Small intestine (tissue), 7 donors: Measurements from ENCODE around the gene VSIG10. TPM values are rescaled to one million over a fixed set of nuclear protein-coding genes. Genes with fewer than 3 reads are reported as not detected.
"Not testable (repeated sequence)": the region's sequence is repeated elsewhere in the genome, so short reads cannot be mapped to it uniquely, and the experiment has no call there.

Source experiments
- DNase-seq, 2 donors: peaks; one replicate each; pipeline versions ENCODE4 v3.0.0 to v3.0.0-alpha.2; 2013
- FAIRE-seq: peaks from 2 replicates; lab custom pipeline; 2012; peaks lifted over from hg19 to GRCh38; lab: Jason Lieb, UNC
- H3K27ac ChIP-seq, 3 donors: one replicate each; pipeline ENCODE4 v1.5.1; 2013; ENCODE audit warnings: low read length in 2 of 3, mild to moderate bottlenecking in 2 of 3, control low read depth in 1 of 3, inconsistent platforms in 1 of 3, low read depth in 1 of 3, moderate library complexity in 1 of 3
- H3K27me3 ChIP-seq, 3 donors: one replicate each; pipeline ENCODE4 v1.6.1; 2013; ENCODE audit warnings: low read length in 3 of 3, inconsistent platforms in 1 of 3; ENCODE audit not compliant: control insufficient read depth in 3 of 3, insufficient read depth in 3 of 3
- H3K36me3 ChIP-seq, 3 donors: one replicate each; pipeline ENCODE4 v1.6.1; 2013; ENCODE audit warnings: low read length in 3 of 3, inconsistent platforms in 1 of 3, low read depth in 1 of 3, mild to moderate bottlenecking in 1 of 3, moderate library complexity in 1 of 3; ENCODE audit not compliant: control insufficient read depth in 3 of 3, insufficient read depth in 2 of 3
- H3K4me1 ChIP-seq, 3 donors: one replicate each; pipeline ENCODE4 v1.6.1; 2013; ENCODE audit warnings: low read length in 2 of 3, inconsistent platforms in 1 of 3, low read depth in 1 of 3, mild to moderate bottlenecking in 1 of 3, moderate library complexity in 1 of 3; ENCODE audit not compliant: control insufficient read depth in 3 of 3, insufficient read depth in 2 of 3
- H3K4me3 ChIP-seq, 3 donors: one replicate each; pipeline ENCODE4 v1.5.1; 2013; ENCODE audit warnings: low read length in 3 of 3, control low read depth in 1 of 3, inconsistent platforms in 1 of 3, low read depth in 1 of 3, mild to moderate bottlenecking in 1 of 3, moderate library complexity in 1 of 3
- H3K9me3 ChIP-seq, 2 donors: one replicate each; pipeline ENCODE4 v1.6.1; 2013; ENCODE audit warnings: low read depth in 1 of 2, low read length in 1 of 2; ENCODE audit not compliant: control insufficient read depth in 2 of 2, insufficient read depth in 1 of 2
- WGBS, 3 donors: extraction: QIAGEN DNeasy Blood & Tissue Kit; methylation state at CpG; one replicate each; pipeline ENCODE4 v1.1.7; 2013; 5-methylcytosine and 5-hydroxymethylcytosine counted together
- polyA plus RNA-seq, 4 donors: library from polyadenylated mRNA; stranded (reverse) in 3 of 4; unstranded in 1 of 4; fragments of 200-250 nt in 3 of 4; fragments of 120-200 nt in 1 of 4; gene quantifications; one replicate each; pipeline versions ENCODE4 v1.2.1 to v1.2.3, GENCODE V29; 2013
- donor health status: healthy with polysubstance abuse.
- donor health status: control.
- donor health status: control.
- donor health status: Bipolar disorder and iron deficiency.
- donor health status: healthy.

VSIG10 gene
- polyA plus RNA-seq, 4 donors = 30.6 to 89.7 (median 39.2) TPM

- DNase-seq (no peak), FAIRE-seq (no peak)
- Histone ChIP-seq H3K4me3 (no peak overlapping the region), H3K9me3 (no peaks in the 10 kb centered on the region), H3K4me1 (no peaks in the 10 kb centered on the region), H3K27ac (no peak overlapping the region), H3K36me3 (peaks cover 4 to 42% (median 16%) of the 10 kb centered on the region in 3 donors), H3K27me3 (no peaks in the 10 kb centered on the region)
- WGBS, 3 donors = 82 to 86% (median 83%) methylated on average over 4 of the region's 4 CpGs
Observed at GRCh38 chr12:118025168-118025567, 78.6 kb downstream of the VSIG10 start.

DNA sequence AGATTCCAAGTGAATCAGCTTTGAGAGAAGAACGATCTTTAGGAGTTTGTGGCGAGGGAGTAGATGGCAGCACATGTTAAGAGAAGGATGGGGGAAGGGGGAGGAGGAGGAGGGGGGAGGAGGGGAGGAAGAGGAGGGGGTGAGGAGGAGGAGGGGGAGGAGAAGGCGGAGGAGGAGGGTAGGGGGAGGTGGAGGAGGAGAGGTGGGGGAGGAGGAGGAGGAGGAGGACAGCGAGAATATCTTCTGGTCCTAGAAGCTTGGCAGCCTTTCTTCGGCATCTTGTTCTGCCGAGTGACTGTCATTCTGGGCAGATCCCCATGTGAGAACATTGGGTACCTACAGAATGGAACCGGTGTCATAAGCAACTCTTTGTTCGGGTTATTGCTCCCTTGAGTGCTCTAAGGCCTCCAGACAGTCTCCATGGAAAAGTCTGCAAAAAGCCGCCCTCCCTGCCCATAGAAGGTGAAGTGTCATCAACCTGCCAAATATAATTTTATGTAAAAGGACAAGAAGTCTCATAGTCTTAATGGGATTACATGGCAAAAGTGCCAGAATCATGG is 80.4 kb downstream of the VSIG10 start:
- H3K27me3 ChIP-seq = no peaks in the 10 kb centered on the region
- H3K4me1 ChIP-seq = no peaks in the 10 kb centered on the region
- FAIRE-seq (no peak), DNase-seq (no peak)
- no peak overlapping the region for H3K4me3 ChIP-seq
- no peaks in the 10 kb centered on the region for H3K9me3 ChIP-seq
- H3K27ac ChIP-seq = no peak overlapping the region
- peaks cover 0 to 42% (median 21%) of the 10 kb centered on the region in 3 donors for H3K36me3 ChIP-seq
- 90 to 96% (median 91%) methylated on average over 8 to 9 of the region's 9 CpGs for WGBS, 3 donors

- Histone ChIP-seq H3K27me3 (no peaks in the 10 kb centered on the region), H3K9me3 (no peaks in the 10 kb centered on the region), H3K27ac (no peak overlapping the region), H3K4me1 (no peaks in the 10 kb centered on the region), H3K4me3 (no peak overlapping the region), H3K36me3 (peaks cover 0 to 42% (median 19%) of the 10 kb centered on the region in 3 donors)
- 91 to 96% (median 92%) methylated on average over 3 of the region's 3 CpGs for WGBS, 3 donors
- DNase-seq (no peak), FAIRE-seq (no peak)
Observed at GRCh38 chr12:118022728-118023109, 81.1 kb downstream of the VSIG10 start.

- 89 to 93% (median 93%) methylated on average over 13 of the region's 13 CpGs for WGBS, 3 donors
- not testable (repeated sequence) for H3K9me3 ChIP-seq, H3K27ac ChIP-seq, H3K4me3 ChIP-seq, H3K4me1 ChIP-seq, FAIRE-seq, DNase-seq, H3K27me3 ChIP-seq
- H3K36me3 ChIP-seq = peaks cover 0 to 42% (median 18%) of the 10 kb centered on the region in 3 donors
Observed at GRCh38 chr12:118022097-118022727, 81.6 kb downstream of the VSIG10 start.

DNA sequence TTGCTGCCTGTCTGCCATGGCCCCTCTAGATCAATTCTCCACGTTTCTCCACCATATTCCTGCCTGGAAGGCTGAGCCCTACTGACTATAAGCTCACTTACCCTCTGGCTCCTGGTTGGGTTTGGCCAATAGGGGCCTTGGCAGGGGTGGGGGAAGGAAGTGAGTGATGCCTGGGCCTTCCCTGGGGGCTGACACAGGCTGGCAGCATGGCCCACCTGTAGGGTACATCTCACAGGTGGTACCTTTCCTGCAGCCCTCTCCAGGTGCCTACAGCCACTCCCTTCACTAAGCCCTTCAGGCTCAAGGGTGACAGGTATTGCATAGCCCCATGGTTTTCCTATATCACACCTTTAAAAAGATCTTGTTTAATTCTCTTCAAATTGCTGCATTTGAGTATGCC is 83.8 kb downstream of the VSIG10 start:
- H3K4me3 ChIP-seq = no peak overlapping the region
- DNase-seq = no peak
- no peaks in the 10 kb centered on the region for H3K9me3 ChIP-seq
- FAIRE-seq = no peak
- peaks cover 2 to 6% (median 4%) of the 10 kb centered on the region in 3 donors for H3K4me1 ChIP-seq
- no peak overlapping the region for H3K27ac ChIP-seq
- WGBS, 3 donors = 68 to 83% (median 81%) methylated on average over 1 of the region's 1 CpG
- H3K27me3 ChIP-seq = no peaks in the 10 kb centered on the region
- peaks cover 0 to 29% (median 11%) of the 10 kb centered on the region in 3 donors for H3K36me3 ChIP-seq

- Histone ChIP-seq H3K4me3 (no peak overlapping the region), H3K27me3 (no peaks in the 10 kb centered on the region), H3K36me3 (peaks cover 0 to 18% (median 9%) of the 10 kb centered on the region in 3 donors), H3K9me3 (no peaks in the 10 kb centered on the region), H3K27ac (no peak overlapping the region), H3K4me1 (peaks cover 2 to 6% (median 4%) of the 10 kb centered on the region in 3 donors)
- FAIRE-seq (no peak), DNase-seq (no peak)
Observed at GRCh38 chr12:118017926-118018325, 85.9 kb downstream of the VSIG10 start.

DNA sequence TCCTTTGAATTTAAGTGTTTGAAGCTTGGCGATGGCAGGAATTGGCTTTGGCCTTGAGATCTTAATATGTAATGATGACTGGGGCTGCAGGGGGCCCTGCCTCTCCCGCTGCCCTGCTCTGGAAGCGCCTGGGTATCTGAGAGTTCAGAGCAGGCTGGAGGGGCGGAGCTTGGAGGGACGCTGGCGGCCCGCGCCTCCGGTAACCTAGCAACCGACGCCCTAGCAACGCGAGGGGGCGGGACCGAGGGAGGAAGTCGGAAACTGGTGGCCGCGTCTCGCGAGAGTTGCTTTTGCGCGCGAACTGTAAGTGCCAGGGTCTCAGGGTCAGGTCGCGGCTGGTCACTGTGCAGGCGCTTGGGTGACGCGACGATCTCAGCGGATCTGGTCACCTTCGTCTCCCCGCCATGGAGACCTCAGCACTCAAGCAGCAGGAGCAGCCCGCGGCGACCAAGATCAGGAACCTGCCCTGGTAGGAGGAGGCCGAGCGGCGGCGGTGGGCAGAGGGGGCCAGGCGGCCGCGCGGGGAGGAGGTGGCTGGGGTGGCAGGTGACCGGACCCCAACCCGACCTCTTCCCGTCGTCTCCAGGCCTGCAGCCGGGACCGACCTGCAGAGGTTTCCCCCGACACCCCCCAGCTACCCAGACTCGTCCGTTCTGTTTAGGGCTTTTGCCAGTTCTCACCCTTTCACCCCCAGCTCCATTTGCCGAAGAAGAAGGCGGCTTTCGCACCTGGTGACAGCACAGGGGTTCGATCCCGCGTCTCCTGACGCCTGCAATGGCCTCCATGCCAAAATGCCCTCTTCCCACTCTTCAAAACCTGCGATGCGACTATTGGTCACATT is 87.2 kb downstream of the VSIG10 start, which contains the start of gene RFC5:
Gene RFC5, plus strand, starts transcription at position 280 of the 841 bp plus-strand sequence. Its CDS starts 125 bp downstream, at position 405.
- H3K27me3 ChIP-seq = no peaks in the 10 kb centered on the region
- no peak for FAIRE-seq
- H3K27ac ChIP-seq = peak within 1 kb of the TSS in 1 of 3 donors; percentile 19
- H3K36me3 ChIP-seq = peaks cover 0 to 10% (median 9%) of the 10 kb centered on the region in 3 donors
- DNase-seq = peak; percentile 98 to 99
- H3K9me3 ChIP-seq = no peaks in the 10 kb centered on the region
- peaks cover 2 to 6% (median 4%) of the 10 kb centered on the region in 3 donors for H3K4me1 ChIP-seq
- WGBS, 3 donors = 0 to 1% (median 0%) methylated on average over 48 to 61 of the region's 61 CpGs
- H3K4me3 ChIP-seq = peak within 1 kb of the TSS; percentile 62 to 79 (median 67)

- no peak overlapping the region for H3K27ac ChIP-seq
Observed at GRCh38 chr12:118015944-118016343, 87.9 kb downstream of the VSIG10 start.

More at GRCh38 chr12:118015944-118016343, 87.9 kb downstream of the VSIG10 start:
- Histone ChIP-seq H3K36me3 (peaks cover 0 to 9% (median 7%) of the 10 kb centered on the region in 3 donors), H3K4me3 (peak overlapping the region in 1 of 3 donors; percentile 79), H3K27me3 (no peaks in the 10 kb centered on the region), H3K9me3 (no peaks in the 10 kb centered on the region), H3K4me1 (peaks cover 2 to 6% (median 4%) of the 10 kb centered on the region in 3 donors)
- DNase-seq (peak in 1 of 2 donors; percentile 13), FAIRE-seq (no peak)
- WGBS, 3 donors = 8 to 25% (median 16%) methylated on average over 9 of the region's 9 CpGs
